NOMO-1 treated with dmso at 0.1 percent for 144 hours (cell line): ENCODE results near the gene CBLIF.
"Not testable (repeated sequence)": the region's sequence is repeated elsewhere in the genome, so short reads cannot be mapped to it uniquely, and the experiment has no call there.

Experiments used
- DNase-seq: peaks from one replicate; lab custom pipeline; 2025; ENCODE audit not compliant: unreplicated experiment; lab: John Stamatoyannopoulos, UW

Gene CBLIF

DNA sequence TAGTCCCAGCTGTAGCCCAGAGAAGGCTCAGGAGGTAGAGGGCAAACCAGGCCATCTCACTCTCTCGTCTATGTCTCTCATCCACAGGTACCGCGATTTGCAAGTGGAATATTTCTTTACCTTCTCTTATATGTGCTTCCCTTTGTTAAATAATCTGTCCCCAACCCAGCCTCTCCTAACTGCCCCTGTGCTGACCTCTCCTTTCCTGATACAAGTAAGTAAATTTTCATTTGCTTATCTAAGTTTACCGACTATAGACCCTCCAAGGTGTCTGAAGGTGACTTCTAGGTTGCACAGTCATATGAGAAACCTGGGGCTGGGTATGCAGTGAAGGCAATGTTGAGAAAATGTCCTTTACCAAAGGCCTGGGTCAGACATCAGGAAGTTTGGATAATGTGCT lies at the start of gene CBLIF:
CBLIF (minus strand) TSS at position 101 of the 400 bp plus-strand sequence; CDS start at position 55, 46 bp downstream.
- DNase-seq, result no peak

DNA sequence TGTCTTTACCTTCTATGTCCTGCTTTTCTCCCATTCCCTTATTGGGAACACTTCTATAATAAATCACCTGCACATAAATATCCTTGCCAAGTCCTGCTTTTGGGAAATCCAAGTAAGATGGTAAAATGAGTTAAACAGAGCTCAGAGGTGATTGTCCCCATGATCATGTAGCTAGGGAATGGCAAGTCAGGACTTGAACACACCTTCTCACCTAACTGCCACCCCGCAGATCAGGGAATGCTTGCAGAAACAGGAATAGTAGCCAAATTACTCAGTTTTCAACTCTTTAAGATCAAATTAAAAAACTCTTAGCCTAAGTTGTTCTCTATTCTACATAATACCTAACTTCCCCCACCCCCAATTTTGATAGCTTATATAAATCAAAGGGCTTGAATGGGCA lies 49.3 kb upstream of the CBLIF start:
- no peak for DNase-seq

DNA sequence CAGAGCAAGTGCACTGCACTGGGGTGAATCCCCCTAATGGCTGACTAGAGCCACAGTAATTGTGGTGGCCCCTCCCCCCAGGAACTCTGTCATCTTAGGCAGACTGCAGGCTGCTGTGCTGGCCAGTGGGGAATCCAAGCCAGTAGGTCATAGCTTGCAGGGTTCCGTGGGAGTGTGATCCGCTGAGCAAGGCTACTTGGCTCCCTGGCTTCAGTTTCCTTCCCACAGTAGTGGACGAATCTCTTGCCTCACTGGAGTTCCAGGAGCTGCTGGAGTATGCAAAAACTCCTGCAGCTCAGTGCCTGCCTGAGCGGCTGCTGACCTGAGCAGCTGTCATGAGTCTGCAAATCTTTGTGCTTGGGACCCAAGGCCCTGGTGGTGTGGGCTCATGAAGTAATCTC lies 46.5 kb upstream of the CBLIF start:
- no peak for DNase-seq

DNA sequence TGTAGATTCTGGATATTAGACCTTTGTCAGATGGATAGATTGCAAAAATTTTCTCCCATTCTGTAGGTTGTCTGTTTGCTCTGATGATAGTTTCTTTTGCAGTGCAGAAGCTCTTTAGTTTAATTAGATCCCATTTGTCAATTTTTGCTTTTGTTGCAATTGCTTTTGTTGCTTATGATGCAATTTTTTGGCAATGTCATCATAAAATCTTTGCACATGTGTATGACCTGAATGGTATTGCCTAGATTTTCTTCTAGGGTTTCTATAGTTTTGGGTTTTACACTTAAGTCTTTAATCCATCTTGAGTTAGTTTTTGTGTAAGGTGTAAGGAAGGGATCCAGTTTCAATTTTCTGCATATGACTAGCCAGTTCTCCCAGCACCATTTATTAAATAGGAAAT lies 41.9 kb upstream of the CBLIF start:
- not testable (repeated sequence) for DNase-seq

DNA sequence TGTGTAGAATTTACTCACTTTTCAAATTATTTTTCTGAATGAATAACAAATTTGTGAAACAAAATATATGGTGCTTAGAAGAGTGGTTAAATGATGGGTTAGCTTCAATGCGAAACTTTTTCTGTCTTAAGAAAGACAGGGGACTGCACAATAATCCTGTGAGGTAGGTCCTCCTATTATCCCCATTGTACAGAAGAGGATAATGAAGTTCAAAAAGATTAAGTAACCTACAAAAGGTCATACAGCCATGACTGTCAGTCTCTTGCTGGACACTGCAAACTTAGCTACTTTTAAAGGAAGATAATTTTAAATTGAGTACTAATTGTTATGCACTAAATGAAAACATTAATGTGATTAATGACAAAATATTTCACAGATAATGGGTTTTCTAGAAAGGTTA lies 38.3 kb upstream of the CBLIF start:
- DNase-seq, result no peak

DNA sequence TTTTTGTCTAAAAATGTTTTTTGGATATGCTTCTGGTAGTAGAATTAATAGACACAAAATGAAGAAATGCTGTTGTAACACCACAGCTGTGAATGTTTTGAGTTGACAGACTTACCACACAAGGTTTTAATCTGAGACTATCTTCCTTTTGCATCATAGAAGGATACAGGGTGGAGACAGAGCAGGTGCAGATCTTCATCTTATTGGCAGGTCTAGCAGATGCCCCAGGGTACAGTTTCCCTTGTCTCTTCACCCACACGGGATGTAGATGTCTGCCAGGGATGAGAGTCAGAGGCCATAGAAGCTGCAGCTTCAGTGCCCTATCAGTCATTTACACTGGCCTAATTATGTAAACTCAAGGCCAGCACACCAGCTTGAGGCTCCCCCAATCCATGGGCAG lies 34.3 kb upstream of the CBLIF start:
- no peak for DNase-seq

DNA sequence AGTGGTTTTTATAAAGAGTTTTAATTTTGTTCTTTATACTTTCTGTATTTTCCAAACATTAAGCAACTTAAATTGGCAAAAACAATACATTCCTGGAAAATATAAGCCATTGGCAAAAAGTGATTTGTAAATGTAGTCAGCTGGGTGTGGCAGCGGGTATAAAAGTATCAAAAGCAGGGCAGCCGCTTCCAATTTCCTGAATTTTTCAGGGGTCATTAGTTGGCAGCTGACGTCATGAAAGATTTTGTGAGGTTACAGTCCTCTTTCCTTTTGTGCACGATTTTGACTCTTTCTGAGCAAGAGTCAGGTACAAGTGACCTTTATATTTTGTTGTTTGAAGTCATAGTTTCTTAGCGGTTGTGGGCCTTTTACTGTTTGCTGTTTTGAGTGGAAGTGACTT lies 33.3 kb upstream of the CBLIF start, which contains the start of gene OOSP3:
OOSP3 (plus strand) TSS at position 208 of the 400 bp plus-strand sequence; CDS start at position 235, 27 bp downstream.
- DNase-seq, result no peak

DNA sequence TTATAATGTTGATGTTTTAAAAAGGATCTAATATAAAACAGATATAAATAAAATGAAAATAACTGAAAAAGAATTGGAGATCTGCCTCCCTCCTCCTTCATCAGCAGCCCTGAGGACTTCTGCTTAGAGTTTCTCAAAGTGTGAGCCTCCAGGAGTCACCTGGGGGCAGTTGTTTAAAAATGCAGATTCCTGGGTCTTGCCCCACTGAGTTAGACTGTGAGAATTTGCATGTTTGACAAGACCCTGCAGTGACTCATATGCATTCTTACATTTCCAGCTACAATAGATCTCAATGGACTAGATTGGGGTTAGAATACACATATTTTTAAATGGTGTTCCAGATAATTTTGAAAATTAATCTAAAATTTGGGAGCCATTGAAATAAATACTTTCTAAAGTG lies 32.5 kb upstream of the CBLIF start:
- no peak for DNase-seq

DNA sequence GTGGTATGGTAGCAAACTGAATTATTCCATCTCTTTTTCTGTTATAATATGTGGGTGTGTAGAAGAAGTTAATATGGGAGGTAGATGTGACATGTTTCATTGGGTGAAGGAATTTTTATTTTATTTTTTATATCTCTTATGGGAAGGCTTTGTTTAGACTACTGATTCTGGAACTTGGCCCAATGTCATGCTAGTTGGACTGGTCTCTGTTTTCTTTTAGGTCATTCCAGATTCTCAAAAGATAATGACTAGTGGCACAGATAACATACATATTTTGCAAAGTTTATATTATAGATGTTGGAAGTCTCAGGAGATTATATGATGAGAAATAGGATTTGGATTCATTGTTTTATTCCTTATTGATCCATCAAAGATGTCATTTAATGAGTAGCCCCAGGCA lies 32.0 kb upstream of the CBLIF start:
- no peak for DNase-seq

DNA sequence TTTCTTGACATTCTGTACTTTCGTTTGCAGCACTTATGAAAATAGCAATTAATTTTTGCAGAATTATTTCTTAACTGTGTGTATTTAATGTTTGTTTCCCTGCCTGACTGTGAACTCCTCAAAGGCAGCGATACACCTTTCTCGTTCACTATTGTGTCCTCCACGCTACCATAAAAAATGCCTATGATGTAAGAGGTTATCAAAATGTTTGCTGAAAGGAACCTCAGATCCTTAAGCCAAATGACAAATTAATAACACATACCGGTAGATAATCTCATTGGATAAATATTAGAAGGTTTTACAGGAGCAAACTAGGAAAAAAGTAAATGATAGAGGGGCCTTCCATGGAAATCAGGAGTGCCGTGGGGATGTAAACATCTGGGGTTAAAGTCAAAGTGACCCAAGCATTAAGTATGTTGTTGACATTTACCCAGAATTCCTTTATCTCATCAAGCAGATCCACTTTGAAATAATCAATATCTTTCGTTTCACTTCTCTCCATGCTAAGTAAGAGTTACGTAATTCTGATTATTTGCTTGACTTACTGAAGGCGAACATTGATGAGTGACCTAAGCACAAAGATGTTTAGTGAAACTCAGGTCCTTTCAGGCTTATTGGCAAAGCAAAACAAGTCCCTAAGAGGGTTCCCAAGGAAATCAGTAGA lies 30.7 kb upstream of the CBLIF start:
- no peak for DNase-seq

DNA sequence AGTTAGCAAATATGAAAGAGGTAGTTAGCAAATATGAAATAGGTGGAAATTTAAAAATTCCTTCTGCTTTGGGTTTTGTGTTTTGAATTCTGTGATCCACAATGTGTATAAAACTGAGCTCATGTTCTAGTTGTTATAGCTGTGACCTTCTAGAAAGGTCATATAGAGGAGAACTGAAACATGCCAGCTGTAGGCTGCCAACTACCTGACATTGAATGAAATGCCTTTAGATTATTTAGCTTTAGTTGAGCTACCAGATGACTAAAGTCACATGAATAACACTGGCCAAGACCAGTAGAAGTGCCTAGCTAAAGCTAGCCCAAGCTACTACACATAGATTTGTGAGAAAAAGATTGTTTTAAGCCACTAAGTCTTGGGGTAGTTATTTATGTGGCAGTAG lies 26.8 kb upstream of the CBLIF start:
- no peak for DNase-seq

DNA sequence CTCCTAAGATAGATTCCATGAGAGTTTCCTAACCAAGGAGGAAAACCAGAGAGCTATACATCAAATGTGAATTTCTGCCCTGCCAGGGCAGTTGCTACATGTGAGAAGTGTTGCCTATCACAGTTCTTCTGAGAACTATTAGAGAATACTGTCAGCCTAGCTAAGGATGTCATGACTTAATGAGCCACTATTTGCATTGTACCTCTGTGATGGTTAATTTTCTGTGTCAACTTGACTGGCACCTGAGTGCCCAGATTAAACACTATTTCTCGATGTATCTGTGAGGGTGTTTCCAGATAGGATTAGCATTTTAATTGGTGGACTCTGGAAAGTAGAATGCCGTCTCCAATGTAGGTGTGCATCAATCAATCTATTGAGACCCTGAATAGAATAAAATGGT lies 22.6 kb upstream of the CBLIF start:
- DNase-seq, result no peak

DNA sequence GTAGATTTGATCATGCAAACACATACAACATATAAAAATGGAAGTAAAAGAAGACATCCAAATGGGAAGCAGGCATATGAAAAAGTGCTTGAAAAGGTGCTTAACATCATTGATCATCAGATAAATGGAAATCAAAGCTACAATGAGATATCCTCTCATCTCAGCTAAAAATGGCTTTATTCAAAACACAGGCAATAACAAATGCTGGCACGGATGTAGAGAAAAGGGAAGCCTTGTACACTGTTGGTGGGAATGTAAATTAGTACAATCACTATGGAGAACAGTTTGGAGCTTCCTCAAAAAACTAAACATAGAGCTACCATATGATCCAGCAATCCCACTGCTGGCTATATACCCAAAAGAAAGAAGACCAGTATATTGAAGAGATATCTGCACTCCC lies 21.5 kb upstream of the CBLIF start:
- DNase-seq, result no peak

DNA sequence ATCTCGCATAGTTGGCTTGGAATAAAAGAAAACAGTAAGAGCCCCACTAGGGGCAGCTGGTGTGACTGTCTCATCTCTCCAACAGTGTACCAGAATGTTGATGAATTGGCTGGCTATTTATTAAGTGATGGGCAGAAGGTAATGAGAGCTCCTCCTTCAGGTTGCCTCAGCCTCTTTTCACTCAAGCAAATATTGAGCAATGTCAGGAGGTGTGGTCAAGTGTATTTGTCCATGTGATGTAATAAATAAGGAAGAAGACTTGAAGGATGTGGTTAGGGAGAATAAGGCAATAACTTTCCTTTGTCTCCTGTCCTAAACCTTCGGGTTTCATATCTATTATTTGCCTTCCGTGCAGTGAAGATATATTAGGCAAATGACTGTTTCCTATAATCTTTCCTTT lies 21.1 kb upstream of the CBLIF start, which contains the start of gene TCN1:
TCN1 (minus strand) TSS at position 91 of the 400 bp plus-strand sequence; CDS start at position 74, 17 bp downstream.
- DNase-seq, result peak; percentile 78

DNA sequence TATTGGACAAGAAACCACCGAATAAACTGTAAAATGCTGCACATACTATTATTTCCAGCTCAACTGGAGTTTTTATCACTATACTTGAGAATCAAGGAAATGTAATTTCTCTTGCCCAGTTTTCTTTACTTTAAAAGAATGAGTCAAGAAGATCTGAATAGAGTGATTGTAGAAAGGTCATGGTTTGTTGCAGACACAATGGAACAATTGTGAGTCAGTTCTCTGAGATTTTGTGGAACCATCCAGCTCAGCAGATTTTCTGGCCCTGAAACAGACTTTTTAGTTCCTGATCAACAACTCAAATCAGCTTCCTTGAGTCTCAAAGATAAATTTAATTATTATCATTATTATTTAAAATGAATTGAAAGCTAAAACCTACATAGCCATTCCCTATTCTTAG lies 19.7 kb upstream of the CBLIF start:
- DNase-seq, result no peak

DNA sequence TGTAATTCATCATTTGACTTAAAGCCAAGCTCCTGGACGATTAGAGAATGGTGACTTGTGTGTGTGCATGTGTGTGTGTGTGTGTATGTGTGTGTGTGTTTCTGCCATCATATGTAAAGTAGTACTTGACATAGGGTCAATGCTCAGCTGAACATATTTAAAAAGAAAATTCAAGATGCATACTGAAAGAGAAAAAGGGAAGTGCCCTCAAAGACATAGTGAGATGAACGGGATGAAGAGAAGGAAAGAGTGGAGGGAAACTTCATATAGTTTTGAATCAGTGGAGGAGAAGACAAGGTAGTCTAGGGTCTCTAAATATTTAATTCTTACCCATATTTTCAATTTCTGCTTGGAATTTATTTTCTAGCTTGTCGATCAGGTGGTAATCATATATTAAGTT lies 17.0 kb upstream of the CBLIF start:
- no peak for DNase-seq

DNA sequence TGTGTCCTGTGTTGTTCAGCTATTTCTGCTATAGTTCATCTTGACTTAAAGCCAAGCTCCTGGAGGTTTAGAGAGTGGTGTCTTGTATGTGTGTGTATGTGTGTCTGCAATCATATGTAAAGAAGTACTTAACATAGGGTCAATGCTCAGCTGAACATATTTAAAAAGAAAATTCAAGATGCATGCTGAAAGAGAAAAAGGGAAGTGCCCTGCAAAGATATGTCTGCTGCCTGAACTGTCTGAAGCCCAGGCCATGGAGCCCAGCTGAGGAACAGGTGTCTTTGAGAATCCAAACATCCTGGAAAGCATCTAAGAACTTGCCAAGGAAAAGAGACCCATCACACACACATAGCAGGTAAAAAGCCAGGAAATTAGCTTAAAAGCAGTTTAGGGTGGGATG lies 14.4 kb upstream of the CBLIF start:
- peak; percentile 2 for DNase-seq

DNA sequence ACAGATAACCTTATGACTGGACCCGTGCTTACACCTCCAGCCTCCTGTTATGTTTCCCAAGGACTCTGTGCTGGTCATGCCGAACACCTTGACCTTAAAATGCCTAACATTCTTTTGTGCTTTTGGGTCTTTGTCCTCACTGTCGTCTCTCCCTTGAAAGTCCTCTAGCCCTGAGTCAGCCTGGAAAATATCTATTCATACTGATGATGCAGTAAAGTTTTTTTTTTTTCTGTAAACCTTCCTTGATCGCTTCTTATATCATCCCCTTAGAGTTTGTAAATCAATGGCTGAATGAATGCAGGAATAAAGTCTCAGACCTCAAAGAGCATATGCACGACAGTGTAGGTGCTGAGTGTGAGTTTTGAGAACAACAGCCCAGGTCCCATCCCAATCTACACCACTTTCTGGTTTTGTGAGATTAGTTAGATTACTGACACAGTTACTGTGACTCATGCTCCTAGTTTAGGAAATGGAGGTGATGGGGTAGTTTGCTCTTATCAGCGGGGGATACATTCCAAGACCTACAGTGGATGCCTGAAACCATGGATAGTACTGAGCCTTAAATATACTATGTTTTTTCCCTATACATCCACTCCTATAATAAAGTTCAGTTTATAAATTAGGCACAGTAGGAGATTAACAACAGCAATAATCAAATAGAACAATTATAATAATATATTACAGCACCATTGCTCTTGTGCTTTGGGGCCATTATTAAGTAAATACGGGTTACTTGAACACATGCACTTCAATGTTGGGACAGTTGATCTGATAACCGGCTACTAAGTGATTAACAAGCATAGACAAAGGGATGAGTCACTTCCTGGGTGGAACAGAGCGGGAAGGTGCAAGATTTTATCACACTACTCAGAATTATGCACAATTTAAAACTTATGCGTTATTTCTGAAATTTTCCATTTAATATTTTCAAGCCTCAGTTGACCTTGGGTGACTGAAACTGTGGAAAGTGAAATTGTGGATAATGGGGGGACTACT lies 12.4 kb upstream of the CBLIF start:
- no peak for DNase-seq

DNA sequence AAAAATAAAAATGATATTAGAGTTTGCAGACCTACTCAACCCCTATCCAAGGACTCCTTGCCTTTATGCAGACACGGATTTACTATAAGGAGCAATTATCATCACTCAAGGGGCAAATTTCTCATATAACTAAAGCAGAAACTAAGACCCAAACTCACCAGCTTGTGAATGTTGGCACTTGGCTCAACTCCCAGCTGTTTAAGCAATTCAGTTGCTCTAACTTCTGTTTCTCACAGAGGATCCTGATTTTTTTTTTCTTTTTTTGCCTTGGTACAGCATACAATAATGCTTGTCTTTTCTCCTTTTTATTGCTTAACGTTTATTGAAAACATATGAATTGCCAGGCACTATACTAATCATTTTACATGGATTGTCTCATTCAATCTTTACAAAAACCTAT lies 9.6 kb upstream of the CBLIF start:
- DNase-seq, result no peak

DNA sequence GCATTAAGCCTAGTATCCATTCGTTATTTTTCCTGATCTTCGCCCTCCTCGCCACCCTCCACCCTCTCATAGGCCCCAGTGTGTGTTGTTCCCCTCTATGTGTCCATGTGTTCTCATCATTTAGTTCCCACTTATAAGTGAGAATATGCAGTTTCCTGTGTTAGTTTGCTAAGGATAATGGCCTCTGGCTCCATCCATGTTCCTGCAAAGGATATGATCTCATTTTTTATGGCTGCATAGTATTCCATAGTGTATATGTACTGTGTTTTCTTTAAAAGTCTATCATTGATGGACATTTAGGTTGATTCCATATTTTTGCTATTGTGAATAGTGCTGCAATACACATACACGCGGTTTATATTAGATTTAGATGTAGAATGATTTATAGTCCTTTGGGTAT lies 6.1 kb upstream of the CBLIF start:
- not testable (repeated sequence) for DNase-seq

DNA sequence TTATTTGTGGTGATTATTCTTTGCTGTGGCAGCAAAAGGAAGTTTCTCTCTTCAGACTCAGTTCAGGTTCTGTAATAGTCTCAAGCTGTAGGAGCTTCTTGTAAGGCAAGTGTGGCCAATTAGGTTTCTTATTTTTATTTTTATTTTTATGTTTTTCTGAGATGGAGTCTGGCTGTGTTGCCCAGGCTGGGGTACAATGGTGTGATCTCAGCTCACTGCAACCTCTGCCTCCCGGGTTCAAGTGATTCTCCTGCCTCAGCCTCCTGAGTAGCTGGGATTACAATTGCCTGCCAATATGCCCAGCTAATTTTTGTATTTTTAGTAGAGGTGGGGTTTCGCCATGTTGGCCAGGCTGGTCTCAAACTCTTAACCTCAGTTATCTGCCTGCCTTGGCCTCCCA lies 4.3 kb upstream of the CBLIF start:
- DNase-seq, result not testable (repeated sequence)

DNA sequence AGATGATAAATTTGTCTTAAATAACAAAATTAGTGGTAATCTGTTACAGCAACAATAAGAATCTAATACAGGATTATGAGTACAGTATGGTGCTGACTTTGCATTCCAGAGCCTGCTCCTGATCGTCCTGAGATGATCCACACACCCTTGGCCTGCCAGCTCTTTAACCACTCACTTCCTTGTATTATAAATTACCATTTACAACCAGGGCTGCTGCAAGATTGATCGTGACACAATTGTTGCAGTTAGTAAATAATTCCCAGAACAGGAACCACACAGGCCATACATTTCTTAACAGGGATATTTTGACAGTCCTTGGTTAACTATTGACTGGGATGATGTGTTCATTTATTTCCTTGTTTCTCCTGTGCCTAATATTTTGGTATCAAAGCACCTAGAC lies 3.8 kb upstream of the CBLIF start:
- peak; percentile 7 for DNase-seq
